SW480 (cell line): ENCODE measurements around the gene MCF2L2.
"Not testable (repeated sequence)": the region's sequence is repeated elsewhere in the genome, so short reads cannot be mapped to it uniquely, and the experiment has no call there.

Source experiments
- DNase-seq: peaks from one replicate; pipeline ENCODE4 v3.0.0-alpha.2; 2016; ENCODE audit warnings: low spot score

MCF2L2 gene

GRCh38 chr3:183203670-183204069 is 224.7 kb downstream of the MCF2L2 start:
- no peak for DNase-seq

DNA sequence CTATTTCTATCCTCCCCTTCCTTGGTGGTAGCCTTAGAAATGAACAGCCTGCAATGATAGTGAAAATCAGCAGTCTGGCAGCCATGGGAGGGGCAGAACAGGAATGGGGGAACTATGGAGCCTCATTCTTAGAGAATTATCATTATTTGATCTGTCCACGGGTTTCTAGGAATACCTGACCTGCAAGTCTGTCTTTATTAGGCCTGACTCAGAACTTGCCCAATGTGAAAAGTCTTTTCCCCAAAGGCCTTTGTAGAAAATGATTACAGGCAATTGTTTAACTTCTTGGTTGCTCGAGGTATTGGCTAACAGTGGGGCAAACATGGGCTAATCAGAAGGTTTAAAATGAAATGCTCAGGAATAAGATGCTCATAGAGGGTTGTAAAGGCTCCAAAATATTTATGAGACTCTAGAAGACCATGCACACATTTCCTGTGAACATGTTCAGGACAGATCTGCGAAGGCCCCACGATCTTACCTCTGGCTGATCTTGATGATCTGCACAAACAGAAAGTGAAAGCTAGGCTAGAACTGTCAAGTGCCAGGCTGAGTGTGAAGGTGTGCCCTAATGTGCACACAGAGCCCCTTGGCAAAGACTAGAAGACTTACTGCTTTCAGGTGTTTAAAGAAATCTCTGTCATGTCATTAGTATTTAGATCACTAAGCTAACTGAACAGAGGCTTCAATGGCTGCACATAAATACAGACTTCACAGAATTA is 226.3 kb downstream of the MCF2L2 start:
- no peak for DNase-seq

GRCh38 chr3:183198939-183199338 is 229.5 kb downstream of the MCF2L2 start:
- DNase-seq: no peak

DNA sequence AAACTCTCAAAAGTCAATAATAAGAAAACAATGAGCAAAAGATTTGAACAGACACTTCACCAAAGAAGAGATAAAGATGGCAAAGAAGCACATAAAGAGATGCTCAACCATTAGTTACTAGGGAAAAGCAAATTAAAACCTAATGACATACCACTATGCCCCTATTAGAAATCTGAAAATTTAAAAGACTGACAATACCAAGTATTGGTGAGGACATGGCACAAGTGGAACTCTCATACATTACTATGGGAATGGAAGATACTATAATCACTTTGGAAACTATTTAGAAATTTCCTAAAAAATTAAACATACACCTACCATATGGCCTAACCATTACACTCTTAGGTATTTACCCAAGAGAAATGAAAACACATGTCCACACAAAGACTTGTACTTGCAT is 230.7 kb downstream of the MCF2L2 start:
- DNase-seq: no peak

DNA sequence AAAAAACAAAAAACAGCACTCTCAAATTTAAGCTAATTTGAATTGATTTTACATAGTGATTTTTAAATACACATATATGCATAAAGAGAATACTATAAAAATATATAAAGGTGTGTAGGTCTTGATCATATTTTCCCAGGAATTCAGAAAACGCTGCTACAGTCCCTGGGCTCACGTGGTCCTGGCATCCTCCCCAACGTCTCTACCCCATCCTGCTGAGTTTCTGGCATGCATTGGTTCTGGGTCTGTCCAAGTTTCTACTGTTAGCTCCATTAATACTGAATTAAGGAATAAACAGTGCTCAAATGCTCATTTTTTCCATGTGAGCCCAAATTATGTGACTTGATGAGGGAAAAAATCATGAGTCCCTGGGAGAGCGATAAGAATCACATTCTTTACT is 233.2 kb downstream of the MCF2L2 start:
- DNase-seq: no peak

DNA sequence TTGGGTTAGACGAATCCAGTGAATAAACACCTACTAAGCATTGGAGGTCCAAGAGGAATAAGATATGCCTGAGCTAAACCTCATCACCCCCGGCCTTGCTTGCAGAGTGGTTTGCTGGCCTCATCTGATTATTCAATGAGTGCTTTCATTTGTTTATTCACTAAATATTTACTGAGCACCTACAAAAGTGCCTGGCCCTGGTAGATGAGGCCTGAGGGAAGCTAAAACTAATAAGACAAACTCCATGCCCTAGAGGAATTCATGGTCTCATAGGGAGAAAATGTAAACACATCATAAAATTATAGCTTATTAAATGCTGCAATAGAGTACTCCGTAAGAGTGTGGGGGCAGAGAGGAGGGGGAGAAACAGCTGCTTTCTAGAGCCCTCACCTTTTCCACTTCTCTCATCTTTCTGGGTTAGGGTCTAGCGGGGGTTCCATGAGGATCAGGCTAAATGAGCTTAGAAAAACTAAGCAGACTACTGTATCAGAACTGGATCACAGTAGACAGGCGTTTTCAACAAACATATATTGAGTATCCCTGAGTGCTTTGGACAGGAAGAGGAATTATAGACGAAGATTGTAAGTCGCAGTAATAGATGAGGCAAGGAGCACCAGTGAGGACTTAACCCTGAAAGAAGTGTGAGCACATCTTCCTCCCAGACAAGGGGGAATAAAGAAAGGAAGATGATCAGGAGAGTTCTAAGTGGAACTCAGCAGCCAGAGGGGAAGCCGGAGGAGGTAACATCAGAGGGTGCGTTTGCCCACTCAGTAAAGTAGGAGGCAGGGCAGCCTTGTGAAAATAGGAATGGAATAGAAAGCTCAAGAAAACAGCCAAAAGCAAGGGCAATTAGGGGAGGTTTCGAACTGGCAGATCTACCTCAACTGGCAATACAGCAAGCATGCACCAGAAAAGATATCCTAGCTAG is 234.4 kb downstream of the MCF2L2 start:
- no peak for DNase-seq

- no peak for DNase-seq
These were observed 235.6 kb downstream of the MCF2L2 start for GRCh38 chr3:183192650-183193300.

- no peak for DNase-seq
These were observed 238.8 kb downstream of the MCF2L2 start for GRCh38 chr3:183189641-183190040.

GRCh38 chr3:183188895-183189462 is 239.4 kb downstream of the MCF2L2 start:
- peak; percentile 21 for DNase-seq

DNA sequence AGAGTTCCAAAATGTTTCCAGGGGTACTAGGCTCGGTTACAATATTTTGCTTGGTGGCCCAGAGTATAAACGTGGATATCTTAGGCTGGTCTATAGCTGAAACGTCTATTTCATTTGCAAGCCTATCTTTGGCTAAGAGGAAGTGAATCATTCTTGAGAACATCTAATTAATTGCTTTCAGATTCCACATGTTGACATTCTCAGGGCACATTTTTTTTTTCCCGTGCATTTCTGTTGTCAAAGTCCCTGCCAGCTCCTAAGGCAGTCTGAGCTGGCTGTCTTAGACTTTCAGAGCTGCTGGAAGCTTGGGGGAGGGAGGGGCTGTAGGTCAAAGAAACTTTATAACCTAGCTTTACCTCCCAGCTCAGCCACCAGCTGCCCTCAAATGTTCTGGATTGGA is 242.7 kb downstream of the MCF2L2 start:
- DNase-seq: peak; percentile 44

- DNase-seq: no peak
These were observed 245.4 kb downstream of the MCF2L2 start for GRCh38 chr3:183182732-183183610.

DNA sequence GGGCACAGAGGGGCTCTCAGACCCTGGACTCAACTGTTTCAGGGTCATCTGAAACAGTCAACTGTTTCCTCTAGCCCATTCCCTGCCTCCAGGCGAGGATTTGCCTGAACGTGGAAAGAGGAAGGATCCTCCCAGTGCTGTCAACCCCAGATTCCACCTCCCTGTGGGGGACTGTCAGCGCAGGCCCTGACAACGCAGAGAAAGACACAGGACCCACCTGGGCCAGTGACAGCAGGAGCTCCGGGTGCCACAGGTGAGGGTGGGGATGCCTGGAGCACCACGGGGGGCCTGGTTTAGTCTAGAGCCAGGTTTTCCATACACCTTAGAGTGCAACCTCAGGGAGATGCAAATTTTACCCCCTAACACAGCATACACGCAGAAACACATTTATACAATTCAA is 246.3 kb downstream of the MCF2L2 start:
- no peak for DNase-seq

DNA sequence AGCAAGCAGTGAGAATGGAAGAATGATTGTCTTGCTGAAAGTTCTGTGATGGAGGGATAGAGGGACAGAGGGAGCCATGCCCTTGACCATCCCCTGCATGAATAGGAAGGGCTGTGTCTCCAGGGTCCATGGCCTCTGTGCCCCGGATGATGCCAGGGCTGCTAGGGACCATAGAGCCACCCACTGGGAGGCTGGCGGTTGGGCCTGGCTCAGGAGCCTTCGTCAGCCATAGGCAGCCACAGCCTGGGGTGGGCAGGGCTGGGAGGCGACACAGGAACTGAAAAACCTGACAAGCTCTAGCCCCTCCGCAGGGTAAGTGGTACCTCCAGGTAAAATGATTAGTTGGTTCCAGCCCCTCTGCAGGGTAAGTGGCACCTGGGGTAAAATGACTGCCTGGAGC is 246.8 kb downstream of the MCF2L2 start:
- no peak for DNase-seq

- DNase-seq: no peak
These were observed 247.6 kb downstream of the MCF2L2 start for GRCh38 chr3:183180784-183181295.

DNA sequence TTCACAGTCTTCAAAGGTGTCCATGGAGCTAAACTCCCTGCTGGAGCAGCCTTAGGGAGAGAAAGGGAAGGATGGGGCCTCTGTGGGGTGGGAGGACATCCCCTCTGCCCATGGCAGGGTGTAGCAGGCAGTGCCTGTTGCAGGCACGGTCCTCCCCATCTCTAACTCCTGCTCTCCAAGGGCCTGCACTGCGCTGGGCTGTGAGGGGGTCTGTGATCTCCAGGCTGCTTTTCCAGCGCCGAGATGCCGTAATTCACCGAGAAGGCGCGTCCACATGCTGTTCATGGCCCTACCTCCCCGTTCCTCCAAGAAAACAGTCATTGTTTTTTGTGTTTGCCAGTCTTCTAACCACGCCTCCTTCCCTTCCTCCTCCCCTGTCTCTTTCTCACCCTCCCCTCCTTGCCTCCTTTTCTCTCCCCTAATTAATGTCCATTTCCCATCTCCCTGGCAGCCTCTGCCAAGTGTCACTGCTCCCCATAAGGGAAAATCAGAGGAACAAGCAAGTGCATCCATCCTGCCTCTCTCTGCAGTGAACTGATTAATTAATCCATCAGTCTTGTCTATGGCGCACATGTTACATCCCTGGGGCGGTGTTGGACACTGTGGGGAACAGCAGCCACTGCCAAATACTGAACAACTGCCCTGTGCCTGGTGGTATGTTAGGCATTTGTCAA is 248.2 kb downstream of the MCF2L2 start:
- DNase-seq: no peak

GRCh38 chr3:183179550-183179908 is 248.9 kb downstream of the MCF2L2 start:
- not testable (repeated sequence) for DNase-seq

- peak; percentile 71 for DNase-seq
These were observed 249.4 kb downstream of the MCF2L2 start for GRCh38 chr3:183178833-183179549.

GRCh38 chr3:183178512-183178832 is 249.9 kb downstream of the MCF2L2 start:
- no peak for DNase-seq

DNA sequence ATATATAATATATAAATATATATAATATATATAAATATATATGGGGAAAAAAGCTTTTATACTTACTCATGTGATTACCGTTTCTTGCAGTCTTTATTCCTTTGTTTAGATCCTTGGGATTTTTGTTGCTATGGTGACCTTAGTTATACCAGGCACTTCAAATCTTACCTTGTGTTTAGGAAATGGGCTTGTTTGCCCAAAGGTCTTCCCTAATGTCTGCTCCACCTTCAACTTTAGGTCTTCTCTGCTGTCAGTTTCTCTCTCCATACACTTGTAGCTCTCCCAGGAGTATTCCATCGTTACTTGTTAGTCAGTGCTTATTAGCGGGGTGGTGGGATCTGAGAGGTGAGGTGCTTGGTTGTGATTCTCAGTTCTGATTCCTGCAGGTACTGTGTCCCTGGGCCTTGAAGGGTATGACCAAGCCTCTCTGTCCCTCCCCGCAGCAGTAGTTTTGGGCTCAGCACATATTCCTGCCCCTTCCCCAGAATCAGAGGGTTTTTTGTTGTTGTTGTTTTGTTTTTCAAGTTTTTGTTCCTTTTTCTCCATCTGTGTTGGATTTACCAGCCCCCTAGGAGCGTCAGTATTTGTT is 256.3 kb downstream of the MCF2L2 start:
- DNase-seq: no peak

DNA sequence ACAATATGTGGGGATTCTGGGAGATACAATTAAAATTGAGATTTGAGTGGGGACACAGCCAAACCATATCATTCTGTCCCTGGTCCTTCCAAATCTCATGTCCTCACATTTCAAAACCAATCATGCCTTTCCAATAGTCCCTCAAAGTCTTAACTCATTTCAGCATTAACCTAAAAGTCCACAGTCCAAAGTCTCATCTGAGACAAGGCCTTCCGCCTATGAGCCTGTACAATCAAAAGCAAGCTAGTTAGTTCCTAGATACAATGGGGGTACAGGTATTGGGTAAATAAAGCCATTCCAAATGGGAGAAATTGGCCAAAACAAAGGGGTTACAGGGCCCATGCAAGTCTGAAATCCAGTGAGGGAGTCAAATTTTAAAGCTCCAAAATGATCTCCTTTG is 260.4 kb downstream of the MCF2L2 start:
- not testable (repeated sequence) for DNase-seq
